Measurements from ENCODE around the gene PDZRN3. TPM values are rescaled to one million over a fixed set of nuclear protein-coding genes. Genes with fewer than 3 reads are reported as not detected.

Gene PDZRN3
- total and polyA plus RNA-seq, 2 of the 13 experiments (the other 11 are each of a cell fraction or from before 2014, with no cell fraction given) = not detected

GRCh38 chr3:73576999-73577461, 47.7 kb downstream of the PDZRN3 start:
- DNase-seq (ENCODE audit: low spot score) = no peak
- no peak overlapping the region for H2AFZ ChIP-seq (ENCODE audit: low read length)
- BruUV-seq (replicated peaks) = no TSS peak
- in situ Hi-C loops (cut with HindIII; ENCODE audit: extremely low pct_ligation_motif_present, low pct_unique_long_range_greater_than_20kb) (no loop called here), intact Hi-C loops (cut with micrococcal nuclease; ENCODE audit: unreplicated experiment) (no loop called here)
- no peaks in the 10 kb centered on the region for H4K20me1 ChIP-seq (ENCODE audit: insufficient read depth, low read length)
- no peak overlapping the region for H3K27ac ChIP-seq (ENCODE audit: extremely low read length, insufficient read depth, low read length)
- H3K36me3 ChIP-seq (replicated peaks in 1 of 2; ENCODE audit: control insufficient read depth in 1 of 2, insufficient read depth in 2 of 2, low read length in 2 of 2) = no peaks in the 10 kb centered on the region
- no peak overlapping the region for H3K9ac ChIP-seq (ENCODE audit: insufficient read depth, low read depth, low read length)
- H3K9me3 ChIP-seq (ENCODE audit: low read length) = no peaks in the 10 kb centered on the region
- ChIA-PET POLR2A (no interaction called here), CTCF (ENCODE audit: low intra/inter-chr PET ratio, low total read pairs) (no interaction called here)
- no peak overlapping the region for H3K4me2 ChIP-seq (ENCODE audit: low read depth, low read length)
- H3K4me1 ChIP-seq (ENCODE audit: insufficient read depth, low read length) = peaks cover 5% of the 10 kb centered on the region
- FAIRE-seq = no peak
- no peaks in the 10 kb centered on the region for H3K79me2 ChIP-seq (ENCODE audit: insufficient read depth, low read length)
- WGBS (ENCODE audit: low lambda C conversion rate) = 37% methylated on average over 4 of the region's 4 CpGs
- no peak overlapping the region for H3K4me3 ChIP-seq (replicated peaks in 1 of 3; ENCODE audit: insufficient read depth in 1 of 3, low read depth in 2 of 3, low read length in 3 of 3)
- H3K27me3 ChIP-seq (ENCODE audit: control insufficient read depth in 1 of 2, insufficient read depth in 2 of 2, low read length in 2 of 2) = peaks cover 0 to 13% of the 10 kb centered on the region in 2 experiments; a peak in 2 of 5 replicates
- TF ChIP-seq ZNF788 (CRISPR knock-in tag; IDR thresholded peaks at IDR 0.05; ENCODE audit: borderline replicate concordance) (no peak), RFXAP (CRISPR knock-in tag; IDR thresholded peaks at IDR 0.05; ENCODE audit: borderline replicate concordance) (no peak), RORA (CRISPR knock-in tag; IDR thresholded peaks at IDR 0.05) (no peak), ZNF598 (CRISPR knock-in tag; IDR thresholded peaks at IDR 0.05; ENCODE audit: borderline replicate concordance) (no peak), ZNF639 (CRISPR knock-in tag; conservative IDR thresholded peaks at IDR 0.05) (no peak), HOXA7 (CRISPR knock-in tag; IDR thresholded peaks at IDR 0.05) (no peak), ZNF556 (CRISPR knock-in tag; IDR thresholded peaks at IDR 0.05; ENCODE audit: borderline replicate concordance) (no peak)
- ATAC-seq = no peak

GRCh38 chr3:73575953-73576352, 48.8 kb downstream of the PDZRN3 start:
- in situ Hi-C loops (cut with HindIII; ENCODE audit: extremely low pct_ligation_motif_present, low pct_unique_long_range_greater_than_20kb) = no loop called here
- no peak overlapping the region for H3K4me2 ChIP-seq (ENCODE audit: low read depth, low read length)
- no peaks in the 10 kb centered on the region for H4K20me1 ChIP-seq (ENCODE audit: insufficient read depth, low read length)
- no peak for TF ChIP-seq SMARCC2 (IDR thresholded peaks at IDR 0.05)
- no peak for TF ChIP-seq E2F2 (CRISPR knock-in tag; IDR thresholded peaks at IDR 0.05; ENCODE audit: borderline replicate concordance)
- H3K27me3 ChIP-seq (ENCODE audit: control insufficient read depth in 1 of 2, insufficient read depth in 2 of 2, low read length in 2 of 2) = peaks cover 0 to 13% of the 10 kb centered on the region in 2 experiments; a peak in 2 of 5 replicates
- 30% methylated on average over 3 of the region's 3 CpGs for WGBS (ENCODE audit: low lambda C conversion rate)
- intact Hi-C loops (cut with micrococcal nuclease; ENCODE audit: unreplicated experiment) = no loop called here
- ATAC-seq = no peak
- FAIRE-seq = no peak
- H3K79me2 ChIP-seq (ENCODE audit: insufficient read depth, low read length) = no peaks in the 10 kb centered on the region
- H3K9me3 ChIP-seq (ENCODE audit: low read length) = no peaks in the 10 kb centered on the region
- H3K4me3 ChIP-seq (replicated peaks in 1 of 3; ENCODE audit: insufficient read depth in 1 of 3, low read depth in 2 of 3, low read length in 3 of 3) = no peak overlapping the region
- no peak overlapping the region for H3K27ac ChIP-seq (ENCODE audit: extremely low read length, insufficient read depth, low read length)
- BruUV-seq (replicated peaks) = no TSS peak
- H2AFZ ChIP-seq (ENCODE audit: low read length) = no peak overlapping the region
- H3K4me1 ChIP-seq (ENCODE audit: insufficient read depth, low read length) = peaks cover 16% of the 10 kb centered on the region
- ChIA-PET POLR2A (no interaction called here), CTCF (ENCODE audit: low intra/inter-chr PET ratio, low total read pairs) (no interaction called here)
- no peak for DNase-seq (ENCODE audit: low spot score)
- no peaks in the 10 kb centered on the region for H3K36me3 ChIP-seq (replicated peaks in 1 of 2; ENCODE audit: control insufficient read depth in 1 of 2, insufficient read depth in 2 of 2, low read length in 2 of 2)
- H3K9ac ChIP-seq (ENCODE audit: insufficient read depth, low read depth, low read length) = no peak overlapping the region

Measured in HepG2 (cell line).